Right lobe of liver (tissue), 6 donors: ENCODE results near the gene NFIA. TPM values are rescaled to one million over a fixed set of nuclear protein-coding genes. Genes with fewer than 3 reads are reported as not detected.
A peak's percentile ranks its signal among the peaks of the same experiment; 100 is the strongest.

Experiments
- ATAC-seq, 4 donors: fragments of 200-7000 bp; cut with Tn5 transposase; one replicate each; pipeline ENCODE4 v1.9.1; 2020; ENCODE audit warnings: mild to moderate bottlenecking in 4 of 4, moderate library complexity in 4 of 4
- DNase-seq, 3 donors: peaks; one replicate each; pipeline ENCODE4 v3.0.0-alpha.2; 2020
- H3K27ac ChIP-seq, 3 donors: fragments of 200-600 bp; one replicate each; pipeline ENCODE4 v1.8.0; 2022
- H3K27me3 ChIP-seq, 2 donors: fragments of 200-600 bp; one replicate each; pipeline ENCODE4 v1.8.0; 2022
- H3K36me3 ChIP-seq, 4 donors: fragments of 200-600 bp; sonication (generic) in 1 of 4; one replicate each; pipeline versions ENCODE4 v1.5.1 to v1.8.0; 2017 to 2022; ENCODE audit warnings: control low read depth in 1 of 4
- H3K4me1 ChIP-seq, 4 donors: fragments of 200-600 bp; sonication (generic) in 1 of 4; one replicate each; pipeline versions ENCODE4 v1.5.1 to v1.8.0; 2017 to 2022; ENCODE audit warnings: control low read depth in 1 of 4
- H3K4me3 ChIP-seq, 3 donors: fragments of 200-600 bp; one replicate each; pipeline ENCODE4 v1.8.0; 2022
- H3K9me3 ChIP-seq, 4 donors: fragments of 200-600 bp; sonication (generic) in 1 of 4; one replicate each; pipeline versions ENCODE4 v1.5.1 to v1.8.0; 2017 to 2022; ENCODE audit warnings: control low read depth in 1 of 4
- CTCF ChIP-seq, 4 donors: fragments of 200-600 bp in 3 of 4; fragments of 450-650 bp in 1 of 4; IDR thresholded peaks; one replicate each; pipeline versions ENCODE4 v1.5.1 to v1.8.0; 2016 to 2022; ENCODE audit warnings: antibody characterized with exemption in 4 of 4, mild to moderate bottlenecking in 2 of 4
- POLR2A ChIP-seq: fragments of 450-650 bp; IDR thresholded peaks from one replicate; pipeline ENCODE4 v1.6.1; 2017; ENCODE audit warnings: antibody characterized with exemption, mild to moderate bottlenecking
- WGBS: methylation state at CpG from one replicate; pipeline ENCODE4 v1.1.6; 2018; ENCODE audit warnings: low coverage, low lambda C conversion rate; ENCODE audit not compliant: insufficient coverage; ENCODE audit errors: missing lambda C conversion rate; 5-methylcytosine and 5-hydroxymethylcytosine counted together
- intact Hi-C, 2 donors: fragments of 100-400 bp; cut with DNase I; formaldehyde crosslinking; loops; one replicate each; pipeline versions ENCODE4 v1.11.2 to v1.14.1; 2022
- total RNA-seq, 6 experiments: library from RNA; depleted of rRNA in 2 of 6; stranded (reverse); fragments of >200 nt in 2 of 6; fragmentation: NEBNext Ultra II Directional in 3 of 6; extraction: Animal tissue kit (Norgen Biotek cat#: 25700) in 3 of 6; gene quantifications; one replicate each; pipeline versions ENCODE4 v1.1.0 to v1.2.4, GENCODE V29; 2016 to 2023
- donor health status: DM: no; HTN: yes; CAD: no.
- donor health status: DM: no; HTN: no; CAD: no.
- donor health status: DM: no; HTN: no; CAD: no.
- donor health status: DM: no; HTN: yes; CAD: no.
- donor health status: DM: no; HTN: yes; CAD: no.

The NFIA gene
- total RNA-seq, 6 experiments from 2014 or later: 36.7 to 97.2 (median 57.9) TPM

DNA sequence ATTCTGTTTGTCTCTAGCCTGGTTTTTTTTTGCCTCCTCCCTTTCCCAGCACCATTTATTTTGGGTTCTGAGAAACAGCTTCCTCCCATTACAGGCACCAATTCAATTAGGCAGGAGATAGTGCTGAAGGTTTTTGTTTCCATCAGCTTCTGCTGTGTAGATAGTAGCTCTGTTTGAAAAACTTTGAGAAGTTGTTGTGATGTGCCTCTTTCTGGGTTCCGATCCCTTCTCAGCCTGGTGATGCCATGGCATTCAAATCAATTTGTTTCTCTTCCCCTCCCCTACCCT, 109.0 kb downstream of the NFIA start:
- Histone ChIP-seq H3K4me3 (no peak overlapping the region), H3K9me3 (no peaks in the 10 kb centered on the region), H3K36me3 (no peaks in the 10 kb centered on the region), H3K27ac (no peak overlapping the region), H3K4me1 (peaks cover 0 to 13% (median 0%) of the 10 kb centered on the region in 4 donors), H3K27me3 (no peaks in the 10 kb centered on the region)
- ATAC-seq: no peak
- DNase-seq: no peak
- intact Hi-C loops: no loop called here
- 67% methylated on average over 1 of the region's 1 CpG for WGBS
- TF ChIP-seq POLR2A (no peak), CTCF (IDR thresholded peaks at IDR 0.05) (no peak)

- DNase-seq: no peak
- intact Hi-C loops: no loop called here
Observed at GRCh38 chr1:61192663-61193330, 110.4 kb downstream of the NFIA start.

GRCh38 chr1:61193808-61194207, 111.4 kb downstream of the NFIA start:
- no peak overlapping the region for H3K4me3 ChIP-seq
- no peaks in the 10 kb centered on the region for H3K36me3 ChIP-seq
- no peak for TF ChIP-seq CTCF (IDR thresholded peaks at IDR 0.05)
- no peak for TF ChIP-seq POLR2A
- intact Hi-C loops: no loop called here
- H3K27me3 ChIP-seq: no peaks in the 10 kb centered on the region
- ATAC-seq: no peak
- no peak for DNase-seq
- H3K4me1 ChIP-seq: peaks cover 0 to 13% (median 0%) of the 10 kb centered on the region in 4 donors
- no peak overlapping the region for H3K27ac ChIP-seq
- H3K9me3 ChIP-seq: no peaks in the 10 kb centered on the region
- 100% methylated on average over 1 of the region's 1 CpG for WGBS

More at GRCh38 chr1:61192663-61193330, 110.4 kb downstream of the NFIA start:
- peak in 1 of 4 donors; percentile 13 for ATAC-seq
- no peaks in the 10 kb centered on the region for H3K27me3 ChIP-seq
- H3K36me3 ChIP-seq: no peaks in the 10 kb centered on the region
- peaks cover 0 to 13% (median 0%) of the 10 kb centered on the region in 4 donors for H3K4me1 ChIP-seq
- no peak overlapping the region for H3K4me3 ChIP-seq
- TF ChIP-seq CTCF (IDR thresholded peaks at IDR 0.05) (no peak), POLR2A (no peak)
- no peak overlapping the region for H3K27ac ChIP-seq
- 33% methylated on average over 4 of the region's 6 CpGs for WGBS
- no peaks in the 10 kb centered on the region for H3K9me3 ChIP-seq

DNA sequence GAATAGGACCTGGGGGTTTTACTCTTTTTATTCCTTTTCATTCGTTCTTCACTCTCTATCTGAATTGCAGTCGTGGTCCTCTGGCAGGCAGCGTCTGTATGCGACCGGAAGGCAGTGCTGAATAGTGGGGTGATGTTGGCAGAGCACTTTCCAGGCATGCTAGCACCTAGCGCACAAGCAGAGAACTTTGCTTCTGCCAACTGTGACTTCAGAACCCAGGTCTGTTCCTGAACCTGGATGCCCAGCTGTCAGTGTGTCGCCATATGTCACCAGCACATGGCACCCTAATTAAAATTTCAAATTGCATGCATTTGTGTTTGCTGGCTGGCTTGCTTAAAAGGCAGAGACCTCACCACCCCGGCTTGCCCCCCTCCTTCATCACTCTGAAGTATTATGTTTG, 116.2 kb downstream of the NFIA start:
- WGBS: 86% methylated on average over 8 of the region's 8 CpGs
- TF ChIP-seq POLR2A (no peak), CTCF (IDR thresholded peaks at IDR 0.05) (no peak)
- peaks cover 0 to 24% (median 9%) of the 10 kb centered on the region in 4 donors for H3K4me1 ChIP-seq
- no peak overlapping the region for H3K27ac ChIP-seq
- intact Hi-C loops: no loop called here
- H3K4me3 ChIP-seq: no peak overlapping the region
- H3K27me3 ChIP-seq: no peaks in the 10 kb centered on the region
- ATAC-seq: peak in 1 of 4 donors; percentile 16
- no peaks in the 10 kb centered on the region for H3K36me3 ChIP-seq
- H3K9me3 ChIP-seq: no peaks in the 10 kb centered on the region
- no peak for DNase-seq
